GM12801 (cell line): ENCODE measurements around the gene SACM1L.

ENCODE experiments used
- TF ChIP-seq, protein P1 (sequence below): IDR thresholded peaks from one replicate; pipeline ENCODE4 v1.5.1; 2011; ENCODE audit warnings: control low read depth; ENCODE audit not compliant: insufficient read length; ENCODE audit errors: extremely low read depth

SACM1L gene

DNA sequence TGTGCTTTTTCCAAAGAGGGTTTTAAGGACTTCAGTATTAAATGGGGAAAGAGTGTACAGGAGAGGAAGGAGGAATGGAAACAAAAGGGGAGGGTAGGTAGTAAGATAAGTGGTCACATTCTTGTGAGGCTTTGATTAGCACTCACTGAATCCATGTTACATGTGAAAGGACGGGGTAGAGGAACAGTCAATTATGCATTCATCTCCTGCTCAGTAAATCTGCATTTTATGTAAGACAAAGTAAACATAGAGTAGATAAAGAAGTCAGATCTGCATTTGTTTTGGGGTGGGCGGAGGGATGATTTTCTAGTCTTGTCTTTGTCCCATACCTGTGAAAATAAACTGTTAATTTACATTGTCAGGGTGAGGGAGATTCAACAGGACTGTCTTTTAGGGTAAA is 50.8 kb downstream of the SACM1L start:
- TF ChIP-seq, protein P1, sequence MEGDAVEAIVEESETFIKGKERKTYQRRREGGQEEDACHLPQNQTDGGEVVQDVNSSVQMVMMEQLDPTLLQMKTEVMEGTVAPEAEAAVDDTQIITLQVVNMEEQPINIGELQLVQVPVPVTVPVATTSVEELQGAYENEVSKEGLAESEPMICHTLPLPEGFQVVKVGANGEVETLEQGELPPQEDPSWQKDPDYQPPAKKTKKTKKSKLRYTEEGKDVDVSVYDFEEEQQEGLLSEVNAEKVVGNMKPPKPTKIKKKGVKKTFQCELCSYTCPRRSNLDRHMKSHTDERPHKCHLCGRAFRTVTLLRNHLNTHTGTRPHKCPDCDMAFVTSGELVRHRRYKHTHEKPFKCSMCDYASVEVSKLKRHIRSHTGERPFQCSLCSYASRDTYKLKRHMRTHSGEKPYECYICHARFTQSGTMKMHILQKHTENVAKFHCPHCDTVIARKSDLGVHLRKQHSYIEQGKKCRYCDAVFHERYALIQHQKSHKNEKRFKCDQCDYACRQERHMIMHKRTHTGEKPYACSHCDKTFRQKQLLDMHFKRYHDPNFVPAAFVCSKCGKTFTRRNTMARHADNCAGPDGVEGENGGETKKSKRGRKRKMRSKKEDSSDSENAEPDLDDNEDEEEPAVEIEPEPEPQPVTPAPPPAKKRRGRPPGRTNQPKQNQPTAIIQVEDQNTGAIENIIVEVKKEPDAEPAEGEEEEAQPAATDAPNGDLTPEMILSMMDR: no peak

DNA sequence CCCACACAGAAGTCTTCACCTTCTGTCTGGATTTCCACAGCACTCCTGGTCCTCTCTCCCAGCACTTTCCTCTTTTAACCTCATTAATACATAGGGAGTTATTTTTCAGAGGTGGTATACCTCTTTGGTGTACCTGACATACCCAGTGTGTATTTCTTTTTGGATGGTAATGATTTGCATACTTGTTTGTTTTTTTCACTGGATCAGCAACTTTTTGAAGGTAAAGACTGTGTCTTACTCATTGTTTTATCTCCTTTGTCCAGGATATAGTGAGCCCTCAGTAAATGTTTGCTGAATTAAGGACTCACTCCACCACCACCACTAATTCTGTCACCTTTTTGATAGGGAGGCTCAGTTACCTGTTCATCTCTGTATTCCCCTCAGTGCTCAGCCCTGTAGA is 52.1 kb downstream of the SACM1L start:
- TF ChIP-seq, protein P1: no peak

- TF ChIP-seq, protein P1: no peak
Observed at GRCh38 chr3:45741742-45742460, 52.7 kb downstream of the SACM1L start.

DNA sequence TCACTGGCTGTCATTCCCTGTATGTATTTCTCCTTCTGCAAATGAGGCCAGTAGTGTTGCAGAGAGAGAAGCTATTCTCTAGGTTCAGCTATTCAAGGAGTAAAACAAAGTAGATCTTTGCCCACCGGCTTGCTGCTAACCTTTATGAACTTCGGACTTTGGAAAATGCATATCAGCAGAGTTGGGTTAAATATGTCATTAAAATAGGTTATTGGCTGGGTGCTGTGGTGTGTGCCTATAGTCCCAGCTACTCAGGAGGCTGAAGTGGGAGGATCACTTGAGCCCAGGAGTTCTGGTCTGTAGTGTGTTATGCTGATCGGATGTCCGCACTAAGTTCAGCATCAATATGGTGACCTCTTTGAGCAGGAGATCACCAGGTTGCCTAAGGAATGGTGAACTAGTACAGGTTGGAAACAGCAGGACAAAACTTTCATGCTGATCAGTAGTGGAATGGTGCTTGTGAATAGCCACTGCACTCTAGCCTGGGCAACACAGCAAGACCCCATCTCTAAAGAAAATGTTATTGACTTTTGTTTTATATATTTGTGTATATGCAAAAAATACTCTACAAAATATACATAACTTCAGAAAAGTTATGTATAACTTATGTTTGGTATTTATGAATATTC is 53.4 kb downstream of the SACM1L start:
- TF ChIP-seq, protein P1: no peak

DNA sequence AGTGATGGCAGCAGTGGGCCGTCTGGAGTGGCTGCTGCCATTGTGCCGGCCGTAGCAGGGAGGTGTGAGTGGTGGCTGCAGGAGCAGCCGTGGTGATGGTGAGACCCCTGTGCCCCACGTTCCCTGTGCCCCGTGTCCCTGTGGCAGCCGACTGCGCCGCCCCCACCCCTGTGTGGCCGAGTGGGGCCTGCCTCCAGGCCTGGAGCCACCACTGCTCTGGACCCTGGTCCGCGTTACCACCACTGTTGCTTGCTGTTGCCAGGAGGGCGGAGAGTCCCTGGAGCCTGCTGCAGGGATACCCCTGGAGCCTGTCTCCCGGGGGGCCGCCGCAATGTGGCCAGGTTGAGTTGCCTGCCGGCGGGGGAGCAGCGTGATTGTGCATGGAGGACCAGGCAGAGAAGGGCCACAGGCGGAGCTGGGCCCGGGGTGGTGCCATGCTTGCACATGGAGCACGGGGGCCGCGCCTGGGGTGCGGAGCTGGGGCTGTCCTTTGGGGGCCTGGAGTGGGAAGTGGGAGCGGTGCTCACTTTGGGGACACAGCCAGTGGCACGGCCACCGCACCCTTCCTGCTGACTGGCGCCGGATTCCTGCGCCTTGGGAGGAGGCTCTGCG is 57.1 kb downstream of the SACM1L start:
- TF ChIP-seq, protein P1: no peak

- TF ChIP-seq, protein P1: no peak
Observed at GRCh38 chr3:45746777-45747622, 57.8 kb downstream of the SACM1L start.

- TF ChIP-seq, protein P1: no peak
Observed at GRCh38 chr3:45748068-45748467, 58.9 kb downstream of the SACM1L start.
